Endothelial cell of umbilical vein (primary cell): ENCODE results near the gene FNBP1. TPM values are rescaled to one million over a fixed set of nuclear protein-coding genes. Genes with fewer than 3 reads are reported as not detected.

Experiments
- BruUV-seq: library from RNA; stranded (reverse); fragments of 400-500 nt; replicated peaks from 2 replicates; lab custom pipeline; 2021; lab: Mats Ljungman, UMichigan
- CTCF ChIA-PET: fragments of 300-600, 350-600 bp; sonication (Branson Sonifier 250); formaldehyde crosslinking; loops from one replicate; lab custom pipeline; 2021; ENCODE audit warnings: antibody characterized with exemption, inconsistent platforms; lab: Charles Lee
- POLR2A ChIA-PET: fragments of 300-600, 350-600 bp; sonication (Branson Sonifier 250); formaldehyde crosslinking; loops from one replicate; lab custom pipeline; 2021; ENCODE audit warnings: antibody characterized with exemption, inconsistent platforms; lab: Charles Lee
- DNase-seq: peaks from one replicate; pipeline ENCODE4 v3.0.0-alpha.2; 2011; ENCODE audit warnings: low read depth, low spot score
- FAIRE-seq: peaks from 2 replicates; lab custom pipeline; 2011; peaks lifted over from hg19 to GRCh38; lab: Jason Lieb, UNC
- H2AFZ ChIP-seq: 2 replicates; pipeline ENCODE4 v1.6.0; 2012; ENCODE audit warnings: low read depth, low read length, control low read depth, inconsistent platforms
- H3K27ac ChIP-seq: 2 replicates; pipeline ENCODE4 v1.5.1; 2011; ENCODE audit warnings: low read depth, mild to moderate bottlenecking, control low read depth, low read length, moderate library complexity; ENCODE audit not compliant: insufficient read depth
- H3K27me3 ChIP-seq, 2 experiments: 2 replicates each; pipeline versions ENCODE4 v1.6.0 to v1.6.1; 2011; ENCODE audit warnings: low read length in 2 of 2, mixed read lengths in 1 of 2; ENCODE audit not compliant: control insufficient read depth in 2 of 2, insufficient read depth in 2 of 2
- H3K36me3 ChIP-seq, 2 experiments: 2 replicates in 1 of 2; 3 replicates in 1 of 2; pipeline ENCODE4 v1.5.1; 2011; ENCODE audit warnings: low read length in 2 of 2, mild to moderate bottlenecking in 1 of 2, moderate library complexity in 1 of 2; ENCODE audit not compliant: control insufficient read depth in 2 of 2, insufficient read depth in 2 of 2; ENCODE audit errors: extremely low read depth in 1 of 2
- H3K4me1 ChIP-seq: 3 replicates; pipeline ENCODE4 v1.5.1; 2011; ENCODE audit warnings: mild to moderate bottlenecking, low read length; ENCODE audit not compliant: control insufficient read depth, insufficient read depth; ENCODE audit errors: extremely low read depth
- H3K4me2 ChIP-seq: 2 replicates; pipeline ENCODE4 v1.6.1; 2011; ENCODE audit warnings: low read length, control low read depth, mixed read lengths; ENCODE audit not compliant: insufficient read depth
- H3K4me3 ChIP-seq, 3 experiments: fragments of 200-600 bp in 1 of 3; sonication (generic), shearing (Covaris generic) in 1 of 3; replicated peaks in 1 of 3; 2 replicates each; pipeline ENCODE4 v1.5.1; 2011 to 2016; ENCODE audit warnings: control low read depth in 3 of 3, low read length in 3 of 3, mild to moderate bottlenecking in 2 of 3, inconsistent platforms in 1 of 3, low read depth in 1 of 3, moderate library complexity in 1 of 3; ENCODE audit not compliant: insufficient read depth in 1 of 3
- H3K79me2 ChIP-seq: 2 replicates; pipeline ENCODE4 v1.6.0; 2012; ENCODE audit warnings: low read length, inconsistent platforms; ENCODE audit not compliant: control insufficient read depth, insufficient read depth
- H3K9ac ChIP-seq: replicated peaks from 2 replicates; pipeline ENCODE3; 2011; ENCODE audit warnings: low read length, control low read depth; ENCODE audit not compliant: insufficient read depth; ENCODE audit errors: extremely low read depth
- H3K9me1 ChIP-seq: replicated peaks from 3 replicates; pipeline ENCODE4 v1.6.0; 2011; ENCODE audit warnings: mild to moderate bottlenecking, low read length; ENCODE audit not compliant: control insufficient read depth, insufficient read depth; ENCODE audit errors: extremely low read depth
- H3K9me3 ChIP-seq: replicated peaks from 2 replicates; pipeline ENCODE4 v1.5.1; 2012; ENCODE audit warnings: low read length, inconsistent platforms; ENCODE audit not compliant: control insufficient read depth, insufficient read depth
- H4K20me1 ChIP-seq: replicated peaks from 2 replicates; pipeline ENCODE3; 2011; ENCODE audit warnings: mild to moderate bottlenecking, low read length; ENCODE audit not compliant: control insufficient read depth, insufficient read depth; ENCODE audit errors: extremely low read depth
- EZH2 ChIP-seq: IDR thresholded peaks from 2 replicates; pipeline ENCODE4 v1.6.1; 2012; ENCODE audit warnings: borderline replicate concordance, low read depth, mild to moderate bottlenecking, moderate library complexity, low read length, inconsistent platforms; ENCODE audit not compliant: severe bottlenecking
- FOS ChIP-seq: IDR thresholded peaks from 2 replicates; pipeline ENCODE4 v1.6.1; 2011; ENCODE audit warnings: mild to moderate bottlenecking, low read length, moderate library complexity, borderline replicate concordance; ENCODE audit not compliant: insufficient read depth
- GATA2 ChIP-seq: IDR thresholded peaks from 2 replicates; pipeline ENCODE4 v1.7.0; 2011; ENCODE audit warnings: low read depth, mild to moderate bottlenecking, moderate library complexity, mixed read lengths, low read length; ENCODE audit not compliant: insufficient read length, insufficient read depth
- JUN ChIP-seq: IDR thresholded peaks from 2 replicates; pipeline ENCODE4 v1.6.1; 2011; ENCODE audit warnings: borderline replicate concordance, low read depth; ENCODE audit not compliant: insufficient read length, insufficient read depth
- MYC ChIP-seq: IDR thresholded peaks from one replicate; pipeline ENCODE4 v1.6.1; 2011; ENCODE audit warnings: mild to moderate bottlenecking, low read depth, low read length
- POLR2A ChIP-seq: IDR thresholded peaks from 2 replicates; pipeline ENCODE4 v1.6.1; 2012; ENCODE audit warnings: low read depth, mild to moderate bottlenecking, control low read depth, low read length
- POLR2AphosphoS5 ChIP-seq: IDR thresholded peaks from 2 replicates; pipeline ENCODE4 v1.6.1; 2012; ENCODE audit warnings: low read depth, mild to moderate bottlenecking, control low read depth, low read length, moderate library complexity; ENCODE audit not compliant: insufficient read depth
- dilution Hi-C: fragments of 300-500 bp; cut with MboI; formaldehyde crosslinking; loops from one replicate; pipeline ENCODE4 v1.15.0; 2019; ENCODE audit warnings: low sequenced_read_pairs; ENCODE audit not compliant: extremely low pct_ligation_motif_present
- intact Hi-C: fragments of 100-400 bp; cut with micrococcal nuclease; formaldehyde crosslinking; loops from one replicate; pipeline ENCODE4 v1.10.0; 2022
- polyA plus RNA-seq, 4 experiments: library from polyadenylated mRNA; depleted of rRNA in 3 of 4; stranded (reverse) in 3 of 4; unstranded in 1 of 4; fragments of >200 nt; gene quantifications; 2 replicates each; pipeline versions ENCODE4 v1.2.1 to v1.2.3, GENCODE V29; 2011 to 2012; ENCODE audit warnings: missing spikeins in 1 of 4
- total RNA-seq: library from RNA; stranded (reverse); gene quantifications from 2 replicates; pipeline ENCODE4 v1.2.3, GENCODE V29; 2021
- TF ChIP-seq, protein P1 (sequence below): IDR thresholded peaks from 2 replicates; pipeline ENCODE4 v1.6.1; 2011; ENCODE audit not compliant: insufficient read depth, insufficient read length
- TF ChIP-seq, protein P2 (sequence below), 2 donors: IDR thresholded peaks; 1 replicate in 1 of 2; 2 replicates in 1 of 2; pipeline ENCODE4 v1.5.1; 2011; ENCODE audit warnings: low read length in 2 of 2, mild to moderate bottlenecking in 2 of 2, moderate library complexity in 2 of 2, control low read depth in 1 of 2, inconsistent platforms in 1 of 2, low read depth in 1 of 2; ENCODE audit not compliant: insufficient read depth in 1 of 2; ENCODE audit errors: extremely low read depth in 1 of 2

FNBP1 gene
- total and polyA plus RNA-seq, 2 donors (not counting 3 experiments of a cell fraction or from before 2014, with no cell fraction given), result 10.9 to 43.9 TPM

DNA sequence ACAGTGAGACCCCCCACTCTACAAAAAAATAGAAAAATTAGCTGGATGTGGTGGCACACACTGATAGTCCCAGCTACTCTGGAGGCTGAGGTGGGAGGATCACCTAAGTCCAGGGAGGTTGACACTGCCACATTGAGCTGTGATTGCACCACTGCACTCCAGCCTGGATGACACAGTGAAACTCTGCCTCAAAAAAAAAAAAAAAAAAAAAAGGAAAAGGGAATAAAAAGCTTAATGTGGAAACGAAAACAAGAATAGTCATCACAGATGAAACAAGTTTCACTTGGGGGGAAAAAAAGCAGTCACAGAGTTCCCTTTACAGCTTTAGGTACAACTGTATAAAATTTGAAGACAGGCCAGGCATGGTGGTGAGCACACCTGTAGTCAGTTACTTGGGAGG is 84.2 kb downstream of the FNBP1 start:
- H3K27me3 ChIP-seq, result no peaks in the 10 kb centered on the region
- ChIA-PET POLR2A (no interaction called here), CTCF (interaction anchor here (1.5 kb wide), 1 partner anchor 74 kb away, joined by 3 read pairs; no protein-coding TSS in a partner anchor)
- FAIRE-seq (no peak), DNase-seq (no peak)
- no peaks in the 10 kb centered on the region for H3K9me3 ChIP-seq
- H3K27ac ChIP-seq, result no peak overlapping the region
- intact Hi-C loops, result no loop called here
- H3K4me2 ChIP-seq, result no peak overlapping the region
- H3K79me2 ChIP-seq, result no peaks in the 10 kb centered on the region
- no peaks in the 10 kb centered on the region for H4K20me1 ChIP-seq
- peaks cover 21% of the 10 kb centered on the region for H3K4me1 ChIP-seq
- no TSS peak for BruUV-seq
- TF ChIP-seq POLR2AphosphoS5 (no peak), EZH2 (no peak), POLR2A (no peak), GATA2 (no peak), FOS (no peak), JUN (no peak), MYC (no peak)
- TF ChIP-seq, protein P1, sequence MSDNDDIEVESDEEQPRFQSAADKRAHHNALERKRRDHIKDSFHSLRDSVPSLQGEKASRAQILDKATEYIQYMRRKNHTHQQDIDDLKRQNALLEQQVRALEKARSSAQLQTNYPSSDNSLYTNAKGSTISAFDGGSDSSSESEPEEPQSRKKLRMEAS, result no peak
- TF ChIP-seq, protein P2, sequence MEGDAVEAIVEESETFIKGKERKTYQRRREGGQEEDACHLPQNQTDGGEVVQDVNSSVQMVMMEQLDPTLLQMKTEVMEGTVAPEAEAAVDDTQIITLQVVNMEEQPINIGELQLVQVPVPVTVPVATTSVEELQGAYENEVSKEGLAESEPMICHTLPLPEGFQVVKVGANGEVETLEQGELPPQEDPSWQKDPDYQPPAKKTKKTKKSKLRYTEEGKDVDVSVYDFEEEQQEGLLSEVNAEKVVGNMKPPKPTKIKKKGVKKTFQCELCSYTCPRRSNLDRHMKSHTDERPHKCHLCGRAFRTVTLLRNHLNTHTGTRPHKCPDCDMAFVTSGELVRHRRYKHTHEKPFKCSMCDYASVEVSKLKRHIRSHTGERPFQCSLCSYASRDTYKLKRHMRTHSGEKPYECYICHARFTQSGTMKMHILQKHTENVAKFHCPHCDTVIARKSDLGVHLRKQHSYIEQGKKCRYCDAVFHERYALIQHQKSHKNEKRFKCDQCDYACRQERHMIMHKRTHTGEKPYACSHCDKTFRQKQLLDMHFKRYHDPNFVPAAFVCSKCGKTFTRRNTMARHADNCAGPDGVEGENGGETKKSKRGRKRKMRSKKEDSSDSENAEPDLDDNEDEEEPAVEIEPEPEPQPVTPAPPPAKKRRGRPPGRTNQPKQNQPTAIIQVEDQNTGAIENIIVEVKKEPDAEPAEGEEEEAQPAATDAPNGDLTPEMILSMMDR (IDR thresholded peaks at IDR 0.05; ENCODE audit: extremely low read depth in 1 of 2, insufficient read depth in 1 of 2, low read depth in 1 of 2, low read length in 2 of 2), result no peak
- dilution Hi-C loops, result no loop called here
- no peak overlapping the region for H3K4me3 ChIP-seq
- peaks cover 3 to 7% of the 10 kb centered on the region in 2 experiments for H3K36me3 ChIP-seq
- H2AFZ ChIP-seq, result no peak overlapping the region
- H3K9me1 ChIP-seq, result no peaks in the 10 kb centered on the region
- no peak overlapping the region for H3K9ac ChIP-seq
